ENCODE results near the gene DGKG.

The DGKG gene

DNA sequence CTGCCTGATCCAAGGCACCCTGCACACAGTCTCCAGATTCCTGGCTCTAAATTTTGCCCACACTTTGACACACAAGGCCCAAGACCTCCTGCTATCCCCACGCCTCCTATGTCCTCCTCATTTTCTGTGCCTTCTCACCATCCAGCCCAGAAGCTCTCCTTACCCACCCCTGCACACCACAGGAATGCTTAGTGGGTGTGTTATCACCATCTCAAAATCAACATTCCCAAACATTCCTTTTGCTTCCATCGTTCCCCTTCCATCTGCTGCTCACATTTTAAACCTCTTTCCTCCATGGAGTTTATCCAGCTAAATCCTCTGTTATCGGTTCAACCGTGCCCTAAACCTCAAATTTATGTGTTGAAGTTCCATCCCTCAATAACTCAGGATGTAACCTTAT, 43.9 kb downstream of the DGKG start:
- H3K4me2 ChIP-seq (ENCODE audit: low read depth, low read length, poor library complexity, severe bottlenecking) = no peak overlapping the region
- TF ChIP-seq, protein P1, sequence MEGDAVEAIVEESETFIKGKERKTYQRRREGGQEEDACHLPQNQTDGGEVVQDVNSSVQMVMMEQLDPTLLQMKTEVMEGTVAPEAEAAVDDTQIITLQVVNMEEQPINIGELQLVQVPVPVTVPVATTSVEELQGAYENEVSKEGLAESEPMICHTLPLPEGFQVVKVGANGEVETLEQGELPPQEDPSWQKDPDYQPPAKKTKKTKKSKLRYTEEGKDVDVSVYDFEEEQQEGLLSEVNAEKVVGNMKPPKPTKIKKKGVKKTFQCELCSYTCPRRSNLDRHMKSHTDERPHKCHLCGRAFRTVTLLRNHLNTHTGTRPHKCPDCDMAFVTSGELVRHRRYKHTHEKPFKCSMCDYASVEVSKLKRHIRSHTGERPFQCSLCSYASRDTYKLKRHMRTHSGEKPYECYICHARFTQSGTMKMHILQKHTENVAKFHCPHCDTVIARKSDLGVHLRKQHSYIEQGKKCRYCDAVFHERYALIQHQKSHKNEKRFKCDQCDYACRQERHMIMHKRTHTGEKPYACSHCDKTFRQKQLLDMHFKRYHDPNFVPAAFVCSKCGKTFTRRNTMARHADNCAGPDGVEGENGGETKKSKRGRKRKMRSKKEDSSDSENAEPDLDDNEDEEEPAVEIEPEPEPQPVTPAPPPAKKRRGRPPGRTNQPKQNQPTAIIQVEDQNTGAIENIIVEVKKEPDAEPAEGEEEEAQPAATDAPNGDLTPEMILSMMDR (conservative IDR thresholded peaks at IDR 0.05; ENCODE audit: low read length) = no peak
- TF ChIP-seq EZH2phosphoT487 (IDR thresholded peaks at IDR 0.05; ENCODE audit: borderline replicate concordance) = no peak
- H3F3A ChIP-seq (ENCODE audit: low read depth) = no peaks in the 10 kb centered on the region
- H3K79me2 ChIP-seq (ENCODE audit: insufficient read depth, low read length) = no peaks in the 10 kb centered on the region
- H2AFZ ChIP-seq (ENCODE audit: low read length) = no peak overlapping the region
- H3K9me3 ChIP-seq (ENCODE audit: insufficient read depth, low read depth, low read length) = no peaks in the 10 kb centered on the region
- H3K4me1 ChIP-seq (ENCODE audit: insufficient read depth, low read length, poor library complexity, severe bottlenecking) = no peaks in the 10 kb centered on the region
- H4K20me1 ChIP-seq (ENCODE audit: insufficient read depth, low read length, poor library complexity, severe bottlenecking) = no peaks in the 10 kb centered on the region
- H3K9me2 ChIP-seq (replicated peaks; ENCODE audit: low read depth, low read length) = no peaks in the 10 kb centered on the region
- H3K27me3 ChIP-seq (ENCODE audit: insufficient read depth, low read length, poor library complexity, severe bottlenecking) = no peaks in the 10 kb centered on the region
- no peak overlapping the region for H3K9ac ChIP-seq (ENCODE audit: low read depth, low read length, poor library complexity, severe bottlenecking)
- H3K4me3 ChIP-seq (ENCODE audit: low read length, poor library complexity, severe bottlenecking) = no peak overlapping the region
- H3K36me3 ChIP-seq (ENCODE audit: insufficient read depth, low read length) = no peaks in the 10 kb centered on the region

DNA sequence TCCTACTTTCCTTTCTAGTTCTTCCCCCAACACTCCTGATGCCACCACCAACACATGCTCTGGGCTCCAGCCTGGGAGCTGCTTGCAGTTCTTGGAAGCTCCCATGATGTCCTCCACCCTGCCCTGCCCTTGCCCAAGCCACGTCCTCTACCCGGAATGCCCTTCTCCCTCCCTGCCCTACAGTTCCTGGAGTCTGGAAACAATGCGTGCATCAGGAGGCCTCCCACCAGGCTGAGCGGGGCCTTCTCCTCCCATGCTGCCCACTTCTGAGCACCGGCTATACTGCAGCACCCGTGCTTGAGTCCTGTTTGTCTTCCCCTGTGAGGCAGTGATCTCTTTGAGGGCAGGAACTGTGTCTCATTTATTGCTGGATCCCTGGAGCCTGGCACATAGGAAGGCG, 44.6 kb downstream of the DGKG start:
- Histone ChIP-seq H3K9me3 (ENCODE audit: insufficient read depth, low read depth, low read length) (no peaks in the 10 kb centered on the region), H3K4me1 (ENCODE audit: insufficient read depth, low read length, poor library complexity, severe bottlenecking) (no peaks in the 10 kb centered on the region), H3K4me3 (ENCODE audit: low read length, poor library complexity, severe bottlenecking) (no peak overlapping the region), H4K20me1 (ENCODE audit: insufficient read depth, low read length, poor library complexity, severe bottlenecking) (no peaks in the 10 kb centered on the region), H3K27me3 (ENCODE audit: insufficient read depth, low read length, poor library complexity, severe bottlenecking) (no peaks in the 10 kb centered on the region), H3K9ac (ENCODE audit: low read depth, low read length, poor library complexity, severe bottlenecking) (no peak overlapping the region), H3K4me2 (ENCODE audit: low read depth, low read length, poor library complexity, severe bottlenecking) (no peak overlapping the region), H3F3A (ENCODE audit: low read depth) (no peaks in the 10 kb centered on the region), H2AFZ (ENCODE audit: low read length) (no peak overlapping the region), H3K9me2 (replicated peaks; ENCODE audit: low read depth, low read length) (no peaks in the 10 kb centered on the region), H3K36me3 (ENCODE audit: insufficient read depth, low read length) (no peaks in the 10 kb centered on the region), H3K79me2 (ENCODE audit: insufficient read depth, low read length) (no peaks in the 10 kb centered on the region)
- TF ChIP-seq EZH2phosphoT487 (IDR thresholded peaks at IDR 0.05; ENCODE audit: borderline replicate concordance) = no peak
- TF ChIP-seq, protein P1 (conservative IDR thresholded peaks at IDR 0.05; ENCODE audit: low read length) = no peak

DNA sequence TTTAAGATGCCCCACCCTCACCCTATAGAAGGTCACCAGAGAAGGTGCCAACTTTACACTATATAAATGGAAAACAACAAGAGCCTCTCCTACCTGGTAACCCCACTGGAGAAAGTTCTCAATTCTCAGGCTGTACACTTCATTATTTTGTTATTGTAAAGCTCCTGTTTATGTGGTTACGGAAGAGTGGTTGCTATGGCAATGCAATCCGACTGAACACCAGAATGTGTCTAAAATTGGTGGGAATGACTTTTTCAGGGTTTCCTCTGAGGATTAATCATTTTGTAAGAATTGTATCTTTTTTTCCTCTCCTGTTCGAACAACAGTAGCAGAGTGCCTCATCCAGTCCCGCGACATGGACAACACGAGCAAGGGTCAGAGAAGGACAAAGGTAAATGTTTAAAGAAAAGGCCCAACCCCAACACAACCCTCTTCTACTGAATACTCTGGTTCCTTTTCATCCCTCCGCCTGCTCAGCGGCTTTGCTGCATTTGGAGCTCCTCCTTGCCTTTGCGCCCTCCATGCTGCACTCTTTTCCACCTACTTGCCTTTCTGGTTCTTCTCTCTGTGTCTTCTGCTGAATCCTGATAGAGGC, 45.3 kb downstream of the DGKG start:
- TF ChIP-seq EZH2phosphoT487 (IDR thresholded peaks at IDR 0.05; ENCODE audit: borderline replicate concordance) = no peak
- TF ChIP-seq, protein P1 (conservative IDR thresholded peaks at IDR 0.05; ENCODE audit: low read length) = no peak
- Histone ChIP-seq H3K79me2 (ENCODE audit: insufficient read depth, low read length) (no peaks in the 10 kb centered on the region), H3K27me3 (ENCODE audit: insufficient read depth, low read length, poor library complexity, severe bottlenecking) (no peaks in the 10 kb centered on the region), H3K4me3 (ENCODE audit: low read length, poor library complexity, severe bottlenecking) (no peak overlapping the region), H2AFZ (ENCODE audit: low read length) (no peak overlapping the region), H3F3A (ENCODE audit: low read depth) (no peaks in the 10 kb centered on the region), H3K9me3 (ENCODE audit: insufficient read depth, low read depth, low read length) (no peaks in the 10 kb centered on the region), H3K4me1 (ENCODE audit: insufficient read depth, low read length, poor library complexity, severe bottlenecking) (no peaks in the 10 kb centered on the region), H3K36me3 (ENCODE audit: insufficient read depth, low read length) (no peaks in the 10 kb centered on the region), H3K9ac (ENCODE audit: low read depth, low read length, poor library complexity, severe bottlenecking) (no peak overlapping the region), H3K9me2 (replicated peaks; ENCODE audit: low read depth, low read length) (no peaks in the 10 kb centered on the region), H3K4me2 (ENCODE audit: low read depth, low read length, poor library complexity, severe bottlenecking) (no peak overlapping the region), H4K20me1 (ENCODE audit: insufficient read depth, low read length, poor library complexity, severe bottlenecking) (no peaks in the 10 kb centered on the region)
